H9 (cell line): Measurements from ENCODE around the gene TRIM2. TPM values are rescaled to one million over a fixed set of nuclear protein-coding genes. Genes with fewer than 3 reads are reported as not detected.

Source experiments
- DNase-seq: peaks from one replicate; pipeline ENCODE4 v3.0.0-alpha.2; 2017
- H2AFZ ChIP-seq: one replicate; pipeline ENCODE4 v1.6.1; 2013; ENCODE audit warnings: mild to moderate bottlenecking, low read length, control low read depth, moderate library complexity
- H2AK5ac ChIP-seq: 2 replicates; pipeline ENCODE4 v1.6.1; 2013; ENCODE audit warnings: low read length, control low read depth, mixed read lengths; ENCODE audit not compliant: insufficient read length
- H2BK120ac ChIP-seq: one replicate; pipeline ENCODE4 v1.6.1; 2013; ENCODE audit warnings: low read depth, mild to moderate bottlenecking, low read length, control low read depth, inconsistent platforms; ENCODE audit not compliant: poor library complexity, severe bottlenecking
- H2BK12ac ChIP-seq: 2 replicates; pipeline ENCODE4 v1.6.1; 2013; ENCODE audit warnings: low read length, control low read depth, mixed read lengths, low read depth; ENCODE audit not compliant: insufficient read length
- H2BK15ac ChIP-seq: 2 replicates; pipeline ENCODE4 v1.6.1; 2013; ENCODE audit warnings: low read depth, low read length, control low read depth
- H2BK20ac ChIP-seq: one replicate; pipeline ENCODE4 v1.6.1; 2013; ENCODE audit warnings: low read depth, mild to moderate bottlenecking, low read length, control low read depth, inconsistent platforms; ENCODE audit not compliant: poor library complexity, severe bottlenecking
- H2BK5ac ChIP-seq: 2 replicates; pipeline ENCODE4 v1.6.1; 2013; ENCODE audit warnings: low read length, control low read depth, mixed read lengths; ENCODE audit not compliant: insufficient read length
- H3K14ac ChIP-seq: 2 replicates; pipeline ENCODE4 v1.6.1; 2013; ENCODE audit warnings: low read length, control low read depth; ENCODE audit not compliant: insufficient read depth
- H3K18ac ChIP-seq: 2 replicates; pipeline ENCODE4 v1.6.1; 2013; ENCODE audit warnings: low read depth, mild to moderate bottlenecking, mixed read lengths, low read length, control low read depth; ENCODE audit not compliant: insufficient read length
- H3K23ac ChIP-seq: 2 replicates; pipeline ENCODE4 v1.6.1; 2013; ENCODE audit warnings: low read length, control low read depth, mixed read lengths, low read depth; ENCODE audit not compliant: insufficient read length
- H3K23me2 ChIP-seq: 2 replicates; pipeline ENCODE4 v1.6.1; 2013; ENCODE audit warnings: low read depth, mild to moderate bottlenecking, mixed read lengths, low read length, control low read depth; ENCODE audit not compliant: insufficient read length, poor library complexity, severe bottlenecking
- H3K27ac ChIP-seq: 2 replicates; pipeline ENCODE4 v1.5.1; 2013; ENCODE audit warnings: low read length, control low read depth, mixed read lengths, low read depth; ENCODE audit not compliant: insufficient read length
- H3K27me3 ChIP-seq: 2 replicates; pipeline ENCODE4 v1.6.1; 2013; ENCODE audit warnings: low read length, control low read depth, inconsistent platforms; ENCODE audit not compliant: insufficient read depth
- H3K4ac ChIP-seq: 2 replicates; pipeline ENCODE4 v1.6.1; 2013; ENCODE audit warnings: low read depth, mild to moderate bottlenecking, control low read depth, inconsistent platforms, low read length, moderate library complexity
- H3K4me1 ChIP-seq: 2 replicates; pipeline ENCODE4 v1.6.1; 2013; ENCODE audit warnings: low read length, control low read depth, inconsistent platforms; ENCODE audit not compliant: insufficient read depth
- H3K4me2 ChIP-seq: 2 replicates; pipeline ENCODE4 v1.6.1; 2013; ENCODE audit warnings: low read length, control low read depth, mixed read lengths; ENCODE audit not compliant: insufficient read length, insufficient read depth
- H3K56ac ChIP-seq: 2 replicates; pipeline ENCODE4 v1.6.1; 2013; ENCODE audit warnings: low read depth, mild to moderate bottlenecking, mixed read lengths, low read length, control low read depth; ENCODE audit not compliant: insufficient read length
- H3K79me1 ChIP-seq: 2 replicates; pipeline ENCODE4 v1.6.1; 2013; ENCODE audit warnings: low read depth, mild to moderate bottlenecking, moderate library complexity, low read length, control low read depth, inconsistent platforms; ENCODE audit not compliant: insufficient read depth, poor library complexity, severe bottlenecking
- H3K79me2 ChIP-seq: 2 replicates; pipeline ENCODE4 v1.6.1; 2013; ENCODE audit warnings: low read length, control low read depth, inconsistent platforms; ENCODE audit not compliant: insufficient read depth
- H3K9ac ChIP-seq: 2 replicates; pipeline ENCODE4 v1.6.1; 2013; ENCODE audit warnings: low read length, control low read depth, mixed read lengths; ENCODE audit not compliant: insufficient read length; ENCODE audit errors: extremely low read depth
- H3K9me3 ChIP-seq: one replicate; pipeline ENCODE4 v1.6.1; 2013; ENCODE audit warnings: low read depth, low read length, inconsistent platforms; ENCODE audit not compliant: control insufficient read depth
- H3T11ph ChIP-seq: one replicate; pipeline ENCODE4 v1.6.1; 2013; ENCODE audit warnings: mild to moderate bottlenecking, low read length, control low read depth, inconsistent platforms
- H4K20me1 ChIP-seq: one replicate; pipeline ENCODE4 v1.6.1; 2013; ENCODE audit not compliant: control insufficient read depth, insufficient read length, insufficient read depth
- H4K5ac ChIP-seq: 2 replicates; pipeline ENCODE4 v1.6.1; 2013; ENCODE audit warnings: low read depth, mild to moderate bottlenecking, mixed read lengths, low read length, control low read depth; ENCODE audit not compliant: insufficient read length
- H4K8ac ChIP-seq: replicated peaks from 2 replicates; pipeline ENCODE4 v1.6.1; 2013; ENCODE audit warnings: low read length, control low read depth, mixed read lengths, low read depth; ENCODE audit not compliant: insufficient read length
- H4K91ac ChIP-seq: 2 replicates; pipeline ENCODE4 v1.6.1; 2013; ENCODE audit warnings: low read depth, mild to moderate bottlenecking, moderate library complexity, mixed read lengths, low read length, control low read depth; ENCODE audit not compliant: insufficient read length
- H3K27ac Mint-ChIP-seq, 3 experiments: 2 replicates in 2 of 3; 3 replicates in 1 of 3; pipeline ENCODE4 v1.8.0; 2020 to 2021; ENCODE audit warnings: mixed read lengths in 3 of 3, mild to moderate bottlenecking in 1 of 3, moderate library complexity in 1 of 3
- H3K27me3 Mint-ChIP-seq: 2 replicates; pipeline ENCODE4 v1.8.0; 2021; ENCODE audit warnings: low read depth, mild to moderate bottlenecking, moderate library complexity, mixed read lengths
- H3K36me3 Mint-ChIP-seq, 3 experiments: 2 replicates in 2 of 3; 3 replicates in 1 of 3; pipeline ENCODE4 v1.8.0; 2020 to 2021; ENCODE audit warnings: low read depth in 3 of 3, mixed read lengths in 3 of 3; ENCODE audit not compliant: insufficient read depth in 1 of 3
- H3K4me1 Mint-ChIP-seq, 2 experiments: 2 replicates each; pipeline ENCODE4 v1.8.0; 2020; ENCODE audit warnings: mixed read lengths in 2 of 2
- H3K4me3 Mint-ChIP-seq, 2 experiments: 2 replicates in 1 of 2; 3 replicates in 1 of 2; pipeline ENCODE4 v1.8.0; 2020 to 2021; ENCODE audit warnings: mild to moderate bottlenecking in 2 of 2, mixed read lengths in 2 of 2, moderate library complexity in 1 of 2
- H3K9me3 Mint-ChIP-seq, 2 experiments: 2 replicates in 1 of 2; 3 replicates in 1 of 2; pipeline ENCODE4 v1.8.0; 2020; ENCODE audit warnings: mild to moderate bottlenecking in 2 of 2, mixed read lengths in 2 of 2, moderate library complexity in 1 of 2
- WGBS: extraction: QIAGEN DNeasy Blood & Tissue Kit; methylation state at CpG from one replicate; pipeline ENCODE4 v1.1.7; 2013; ENCODE audit warnings: missing lambda C conversion rate, low lambda C conversion rate, mixed read lengths; ENCODE audit not compliant: insufficient read length; ENCODE audit errors: extremely low coverage; 5-methylcytosine and 5-hydroxymethylcytosine counted together
- total RNA-seq: library from RNA; stranded (reverse); gene quantifications from 2 replicates; pipeline ENCODE4 v1.2.1, GENCODE V29; 2021
- TF ChIP-seq, protein P1 (sequence below): fragments of 200-600 bp; sonication (generic); conservative IDR thresholded peaks from 3 replicates; pipeline ENCODE4 v1.8.0; 2021; ENCODE audit warnings: antibody characterized with exemption, mild to moderate bottlenecking

TRIM2 gene
- total RNA-seq, 1 experiment from 2014 or later = 28.9 TPM

DNA sequence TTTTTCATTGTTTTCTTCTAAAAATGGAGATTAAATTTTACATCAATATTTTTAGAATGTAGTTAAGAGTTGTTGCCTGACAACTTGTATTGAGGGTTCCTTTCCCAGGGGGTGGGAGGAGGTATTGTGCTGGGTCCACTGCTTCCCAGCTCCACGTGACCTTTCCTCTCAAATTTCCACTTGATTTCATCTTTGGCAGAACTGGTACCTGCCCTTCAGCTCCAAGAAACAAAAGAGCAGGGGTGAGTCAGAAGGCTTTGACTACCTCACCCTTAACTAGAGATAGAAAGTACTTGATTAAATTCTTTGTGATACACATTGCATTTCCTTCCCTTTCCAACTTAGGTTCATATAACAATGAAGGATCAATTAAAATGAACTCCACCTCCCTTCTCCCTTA lies 19.7 kb downstream of the TRIM2 start:
- H3K9me3 ChIP-seq = no peaks in the 10 kb centered on the region
- H2BK5ac ChIP-seq = no peak overlapping the region
- no peak overlapping the region for H3K18ac ChIP-seq
- H2BK20ac ChIP-seq = no peak overlapping the region
- no peak overlapping the region for H2BK120ac ChIP-seq
- H3K4me2 ChIP-seq = peak overlapping the region; percentile 59
- H3K14ac ChIP-seq = no peak overlapping the region
- no CpG with 5 or more reads among the region's 1 CpG for whole genome bisulfite sequencing
- H3K4ac ChIP-seq = no peak overlapping the region
- no peak overlapping the region for H3K27ac Mint-ChIP-seq
- no peak overlapping the region for H2AFZ ChIP-seq
- no peak overlapping the region for H4K5ac ChIP-seq
- H3K4me1 Mint-ChIP-seq = peaks cover 25 to 38% of the 10 kb centered on the region in 2 experiments
- DNase-seq = no peak
- H3K9ac ChIP-seq = no peak overlapping the region
- no peak overlapping the region for H2AK5ac ChIP-seq
- H3K36me3 Mint-ChIP-seq = peaks cover 0 to 11% (median 11%) of the 10 kb centered on the region in 3 experiments; a peak in 5 of 7 replicates
- no peak overlapping the region for H2BK15ac ChIP-seq
- H4K91ac ChIP-seq = no peak overlapping the region
- H3K27me3 Mint-ChIP-seq = peaks cover 33% of the 10 kb centered on the region
- H4K20me1 ChIP-seq = no peaks in the 10 kb centered on the region
- no peak overlapping the region for H3K56ac ChIP-seq
- TF ChIP-seq, protein P1, sequence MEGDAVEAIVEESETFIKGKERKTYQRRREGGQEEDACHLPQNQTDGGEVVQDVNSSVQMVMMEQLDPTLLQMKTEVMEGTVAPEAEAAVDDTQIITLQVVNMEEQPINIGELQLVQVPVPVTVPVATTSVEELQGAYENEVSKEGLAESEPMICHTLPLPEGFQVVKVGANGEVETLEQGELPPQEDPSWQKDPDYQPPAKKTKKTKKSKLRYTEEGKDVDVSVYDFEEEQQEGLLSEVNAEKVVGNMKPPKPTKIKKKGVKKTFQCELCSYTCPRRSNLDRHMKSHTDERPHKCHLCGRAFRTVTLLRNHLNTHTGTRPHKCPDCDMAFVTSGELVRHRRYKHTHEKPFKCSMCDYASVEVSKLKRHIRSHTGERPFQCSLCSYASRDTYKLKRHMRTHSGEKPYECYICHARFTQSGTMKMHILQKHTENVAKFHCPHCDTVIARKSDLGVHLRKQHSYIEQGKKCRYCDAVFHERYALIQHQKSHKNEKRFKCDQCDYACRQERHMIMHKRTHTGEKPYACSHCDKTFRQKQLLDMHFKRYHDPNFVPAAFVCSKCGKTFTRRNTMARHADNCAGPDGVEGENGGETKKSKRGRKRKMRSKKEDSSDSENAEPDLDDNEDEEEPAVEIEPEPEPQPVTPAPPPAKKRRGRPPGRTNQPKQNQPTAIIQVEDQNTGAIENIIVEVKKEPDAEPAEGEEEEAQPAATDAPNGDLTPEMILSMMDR = no peak
- no peak overlapping the region for H3K27ac ChIP-seq
- peak overlapping the region; percentile 79 to 90; a peak in 4 of 5 replicates for H3K4me3 Mint-ChIP-seq
- no peak overlapping the region for H3T11ph ChIP-seq
- no peak overlapping the region for H2BK12ac ChIP-seq
- H3K9me3 Mint-ChIP-seq = peaks cover 3 to 5% of the 10 kb centered on the region in 2 experiments; a peak in 4 of 5 replicates
- H3K4me1 ChIP-seq = 0 out of 2 replicates have a peak, but pooled peaks cover 3% of the 10 kb centered on the region
- no peak overlapping the region for H4K8ac ChIP-seq
- H3K23me2 ChIP-seq = peaks cover 18% of the 10 kb centered on the region
- H3K27me3 ChIP-seq = peaks cover 8% of the 10 kb centered on the region; the same call in 1 of the 2 replicates
- H3K23ac ChIP-seq = no peak overlapping the region
- no peaks in the 10 kb centered on the region; the same call in 1 of the 2 replicates for H3K79me2 ChIP-seq
- H3K79me1 ChIP-seq = no peaks in the 10 kb centered on the region
